Stomach (tissue), 4 donors: Measurements from ENCODE around the gene VWA8.

ENCODE experiments used
- CTCF ChIP-seq, 7 experiments: fragments of 450-650 bp in 4 of 7; fragments of 200-600 bp in 3 of 7; sonication (generic) in 3 of 7; IDR thresholded peaks; one replicate each; pipeline ENCODE4 v1.5.1; 2016 to 2019; ENCODE audit warnings: antibody characterized with exemption in 7 of 7, control low read depth in 2 of 7, mild to moderate bottlenecking in 1 of 7
- POLR2AphosphoS5 ChIP-seq, 3 donors: sonication (generic); formaldehyde crosslinking; IDR thresholded peaks; one replicate each; pipeline ENCODE4 v1.6.1; 2016; ENCODE audit warnings: antibody characterized with exemption in 3 of 3

DNA sequence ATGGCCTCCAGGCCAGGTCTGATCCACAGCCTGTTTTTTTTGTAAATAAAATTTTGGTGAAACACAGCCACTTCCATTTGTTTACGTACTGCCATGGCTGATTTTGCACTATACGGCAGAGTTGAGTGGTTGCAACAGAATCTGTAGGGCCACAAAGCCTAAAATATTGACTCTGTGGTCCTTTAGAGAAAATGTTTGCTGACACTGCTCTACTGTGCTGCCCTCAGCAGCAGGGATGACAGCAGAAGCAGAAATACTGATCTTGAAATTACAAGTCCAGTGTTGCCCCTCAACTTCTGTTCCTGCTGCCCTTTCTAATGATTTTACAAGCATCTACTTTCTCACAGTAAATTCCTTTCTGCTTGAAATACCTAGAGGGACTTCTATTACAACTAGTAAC, 258.4 kb downstream of the VWA8 start:
- no peak for TF ChIP-seq CTCF (IDR thresholded peaks at IDR 0.05)
- TF ChIP-seq POLR2AphosphoS5 (IDR thresholded peaks at IDR 0.05): no peak
